Skeletal muscle satellite cell (primary cell): Measurements from ENCODE around the gene CATSPER3.

Source experiments
- H3K27me3 ChIP-seq: 2 replicates; pipeline ENCODE4 v1.7.0; 2013; ENCODE audit warnings: low read length; ENCODE audit not compliant: control insufficient read depth, insufficient read depth
- H3K36me3 ChIP-seq: 2 replicates; pipeline ENCODE4 v1.7.0; 2013; ENCODE audit warnings: mild to moderate bottlenecking, control low read depth, low read length; ENCODE audit not compliant: insufficient read depth
- H3K4me1 ChIP-seq: 2 replicates; pipeline ENCODE4 v1.7.0; 2013; ENCODE audit warnings: low read length; ENCODE audit not compliant: control insufficient read depth, insufficient read depth
- H3K4me2 ChIP-seq: 2 replicates; pipeline ENCODE4 v1.7.0; 2013; ENCODE audit warnings: mild to moderate bottlenecking, low read length
- H3K4me3 ChIP-seq: 2 replicates; pipeline ENCODE4 v1.7.0; 2013; ENCODE audit warnings: low read length
- H3K9ac ChIP-seq: 2 replicates; pipeline ENCODE4 v1.7.0; 2013; ENCODE audit warnings: mild to moderate bottlenecking, low read depth, low read length, moderate library complexity
- H3K9me3 ChIP-seq: replicated peaks from 2 replicates; pipeline ENCODE4 v1.7.0; 2013; ENCODE audit warnings: mild to moderate bottlenecking, control low read depth, low read length

The CATSPER3 gene

DNA sequence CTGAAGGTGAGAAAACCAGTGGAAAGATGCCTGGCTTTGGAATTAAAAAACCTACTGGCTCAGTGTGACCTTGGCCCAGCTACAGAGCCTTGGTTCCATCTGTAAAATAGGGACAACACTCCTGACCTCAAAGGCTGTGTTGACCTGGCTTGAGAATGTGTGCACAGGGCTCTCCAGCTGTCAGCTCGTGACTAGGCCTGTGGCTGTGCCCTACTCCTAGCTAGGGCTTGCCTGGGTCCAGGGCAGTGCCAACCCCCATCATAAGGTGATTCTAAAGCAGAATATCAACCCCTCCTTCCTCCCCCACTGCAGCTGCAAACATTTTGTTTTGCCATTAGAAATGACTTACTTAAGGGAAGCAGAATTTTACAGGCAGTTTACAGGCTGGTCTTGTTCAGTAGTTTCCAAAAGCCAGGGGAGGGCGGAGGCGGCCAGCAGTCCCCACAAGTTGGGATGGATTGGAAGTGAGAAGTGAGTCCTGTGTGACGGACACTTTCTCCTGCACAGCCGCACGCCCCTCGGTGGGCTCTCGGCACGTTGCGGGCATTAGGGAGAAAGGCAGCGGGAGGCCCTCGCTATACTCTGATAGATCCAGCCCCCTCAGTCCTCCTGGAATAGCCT is 59.0 kb downstream of the CATSPER3 start:
- Histone ChIP-seq H3K36me3 (no peaks in the 10 kb centered on the region), H3K4me2 (no peak overlapping the region), H3K27me3 (peaks cover 35% of the 10 kb centered on the region), H3K4me1 (no peaks in the 10 kb centered on the region), H3K4me3 (no peak overlapping the region), H3K9ac (no peak overlapping the region), H3K9me3 (peaks cover 4% of the 10 kb centered on the region)

DNA sequence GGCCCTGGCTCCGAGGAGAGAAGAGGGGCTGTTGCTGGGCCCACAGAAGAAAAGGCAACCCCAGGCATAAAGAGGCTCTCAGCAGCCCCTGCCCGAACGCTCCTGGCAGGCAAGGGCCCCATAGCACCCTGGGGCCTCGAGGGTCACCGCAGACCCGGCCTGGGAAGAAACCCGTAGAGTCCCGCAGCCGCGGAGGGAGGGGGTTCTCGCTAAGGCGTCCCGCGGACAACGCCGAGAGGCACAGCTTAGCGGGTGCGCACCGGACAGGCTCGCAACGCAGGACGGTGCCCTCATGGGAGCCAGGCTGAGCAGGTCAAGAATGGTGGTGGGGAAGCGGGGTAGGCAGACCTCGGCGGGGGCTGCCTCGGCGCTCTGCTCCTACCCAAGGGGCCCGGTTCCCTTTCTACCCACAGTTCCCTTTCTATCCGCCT is 59.6 kb downstream of the CATSPER3 start:
- Histone ChIP-seq H3K36me3 (no peaks in the 10 kb centered on the region), H3K4me3 (no peak overlapping the region), H3K9me3 (peaks cover 4% of the 10 kb centered on the region), H3K4me1 (no peaks in the 10 kb centered on the region), H3K9ac (no peak overlapping the region), H3K4me2 (no peak overlapping the region), H3K27me3 (peaks cover 37% of the 10 kb centered on the region)

DNA sequence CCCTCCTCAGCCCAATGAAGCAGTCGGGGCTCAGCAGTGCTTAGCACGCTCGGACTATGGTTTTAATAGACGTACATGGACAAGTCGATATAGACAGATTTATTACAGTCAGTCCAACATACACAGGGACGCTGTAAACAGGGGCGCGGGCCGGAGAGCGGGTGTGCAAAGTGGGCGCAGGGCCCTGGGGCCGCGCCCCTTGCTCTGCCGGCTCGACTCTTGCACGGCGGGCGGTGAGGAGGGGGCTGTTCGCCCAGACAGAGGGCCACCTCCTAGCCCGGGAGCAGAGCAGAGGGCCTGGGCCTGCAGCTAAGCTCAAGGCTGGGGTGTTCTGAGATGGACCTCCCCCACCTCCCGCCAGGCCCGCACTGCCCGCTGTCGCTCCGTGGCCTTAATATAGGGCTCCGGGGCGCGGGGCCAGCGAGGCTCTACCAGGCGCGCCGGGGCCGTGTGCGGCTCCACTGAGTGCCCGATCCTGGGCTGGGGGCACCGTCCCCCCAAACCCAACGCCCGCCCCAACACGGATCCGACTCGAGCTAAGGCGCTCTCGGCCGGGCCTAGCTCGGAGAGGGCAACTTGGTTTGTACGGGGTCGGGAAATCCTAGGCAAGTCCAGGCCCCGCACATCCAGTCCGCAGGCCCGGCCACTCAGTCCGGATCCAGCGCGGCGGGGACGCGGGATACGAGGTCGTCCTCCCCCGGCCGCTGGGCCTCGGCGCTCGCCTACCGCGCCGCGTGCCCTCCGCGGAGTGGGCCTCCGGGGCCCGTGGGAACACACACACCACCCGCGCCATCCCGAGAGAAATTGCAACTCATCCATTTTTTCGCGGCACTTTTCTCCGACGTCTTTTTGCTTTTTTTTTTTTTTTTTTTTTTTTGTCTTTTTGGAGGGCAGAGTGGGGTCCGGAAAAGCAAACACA is 60.2 kb downstream of the CATSPER3 start:
- Histone ChIP-seq H3K4me3 (no peak overlapping the region), H3K4me2 (no peak overlapping the region), H3K9ac (no peak overlapping the region), H3K9me3 (peaks cover 4% of the 10 kb centered on the region), H3K36me3 (no peaks in the 10 kb centered on the region), H3K4me1 (no peaks in the 10 kb centered on the region), H3K27me3 (peaks cover 36% of the 10 kb centered on the region)

DNA sequence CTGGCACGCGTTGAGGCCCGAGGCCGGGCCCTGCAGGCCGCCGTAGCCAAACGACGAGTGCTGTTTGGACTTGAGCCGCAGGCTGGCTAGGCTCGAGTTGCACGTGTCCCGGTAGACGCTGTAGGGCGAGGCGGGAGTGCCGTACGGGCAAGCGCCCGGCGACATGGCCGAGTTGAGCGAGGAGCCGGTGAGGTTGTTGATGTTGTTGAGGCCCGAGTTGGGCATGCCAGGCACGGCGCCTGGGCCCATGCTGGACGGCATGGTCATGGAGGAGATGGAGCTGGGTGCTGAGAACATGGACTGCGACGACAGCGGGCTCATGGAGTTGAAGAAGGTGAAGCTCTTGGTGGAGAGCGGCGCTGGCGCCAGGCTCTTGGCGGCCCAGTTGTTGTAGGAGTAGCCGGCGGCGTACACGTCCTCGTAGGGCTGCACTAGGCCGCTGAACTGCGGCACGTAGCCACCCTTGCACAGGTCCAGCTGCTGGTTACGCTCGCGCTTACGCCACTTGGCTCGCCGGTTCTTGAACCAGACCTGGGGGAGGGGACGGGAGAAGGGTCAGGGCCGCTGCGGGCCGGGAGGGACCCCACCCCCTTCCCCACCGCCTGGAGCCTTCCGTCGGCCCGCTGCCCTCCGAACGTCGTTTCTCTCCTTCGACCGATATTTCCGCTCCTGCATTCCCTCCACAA is 61.2 kb downstream of the CATSPER3 start:
- H3K9me3 ChIP-seq, result peaks cover 4% of the 10 kb centered on the region
- H3K4me1 ChIP-seq, result peaks cover 2% of the 10 kb centered on the region
- H3K9ac ChIP-seq, result no peak overlapping the region
- no peak overlapping the region for H3K4me3 ChIP-seq
- no peak overlapping the region for H3K4me2 ChIP-seq
- peaks cover 36% of the 10 kb centered on the region for H3K27me3 ChIP-seq
- H3K36me3 ChIP-seq, result no peaks in the 10 kb centered on the region

DNA sequence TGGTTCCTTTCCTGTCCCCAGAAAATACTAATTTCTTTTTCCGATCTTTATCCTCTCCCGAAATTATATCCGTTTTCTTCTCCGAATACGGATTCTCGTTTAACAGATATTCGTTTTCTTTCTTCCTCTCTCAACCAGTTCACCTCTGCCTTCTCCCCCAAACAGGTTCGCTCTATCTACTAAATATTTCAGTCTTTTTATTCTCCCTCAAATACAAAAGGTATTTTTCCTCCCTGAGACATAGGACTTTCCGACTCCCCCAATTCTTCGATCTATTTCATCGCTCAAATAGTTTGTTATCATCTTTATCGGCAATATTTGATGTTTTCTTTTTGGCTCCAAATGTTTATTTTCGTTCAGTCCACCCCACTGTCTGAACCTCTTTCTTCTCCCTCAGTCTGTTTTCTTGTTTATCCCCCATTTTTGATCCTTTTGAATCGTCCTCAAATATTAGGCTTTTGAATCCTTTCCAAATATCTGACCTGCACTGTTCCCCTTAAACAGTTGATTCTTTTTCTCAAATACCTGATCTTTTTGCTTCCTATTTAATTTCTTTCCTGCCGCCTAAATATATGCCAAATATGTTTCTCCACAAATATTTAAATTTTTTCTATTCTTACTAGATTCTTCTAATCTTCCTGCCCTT is 61.9 kb downstream of the CATSPER3 start:
- no peaks in the 10 kb centered on the region for H3K36me3 ChIP-seq
- H3K4me2 ChIP-seq, result no peak overlapping the region
- H3K4me1 ChIP-seq, result peaks cover 2% of the 10 kb centered on the region
- no peak overlapping the region for H3K9ac ChIP-seq
- peaks cover 38% of the 10 kb centered on the region for H3K27me3 ChIP-seq
- no peak overlapping the region for H3K4me3 ChIP-seq
- peaks cover 4% of the 10 kb centered on the region for H3K9me3 ChIP-seq

DNA sequence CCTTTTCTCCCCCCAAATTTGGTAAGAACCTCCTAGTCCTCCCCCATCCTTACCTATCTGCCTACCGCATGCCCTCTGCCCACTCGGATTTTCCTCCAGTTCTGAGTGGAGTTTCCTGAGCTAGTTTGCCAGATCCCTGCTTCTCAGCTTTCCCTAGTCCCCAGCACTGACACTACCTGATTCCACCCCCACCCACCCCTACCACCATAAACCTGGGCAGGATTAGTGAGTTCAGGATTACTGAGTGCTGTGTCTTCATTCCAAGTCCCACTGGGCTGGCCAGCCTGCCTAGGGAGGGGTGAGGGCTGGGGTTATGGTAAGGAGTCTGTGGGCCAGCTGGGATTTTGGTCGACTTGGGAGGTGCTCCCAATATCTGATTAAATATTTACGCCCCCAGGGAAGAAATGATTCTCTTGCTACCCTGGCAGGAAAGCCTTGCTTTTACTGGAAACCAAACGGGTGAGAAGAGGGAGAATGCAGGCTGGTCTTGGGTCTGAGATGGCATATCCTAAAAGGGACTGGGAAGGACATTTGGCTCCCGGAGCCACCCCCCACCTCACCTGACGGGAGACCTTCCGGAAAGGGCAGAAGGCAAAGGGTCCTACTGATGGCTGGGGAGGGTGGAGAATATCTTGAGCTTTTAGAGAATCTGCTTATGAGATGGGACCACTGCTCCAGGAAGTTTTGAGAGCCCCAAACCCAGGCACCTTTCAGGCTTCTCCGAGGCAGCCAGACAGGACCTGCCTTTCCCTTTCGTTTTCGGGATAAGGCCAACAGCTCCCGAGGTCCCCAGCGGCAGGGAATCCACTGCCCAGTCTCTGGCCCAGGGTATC is 62.6 kb downstream of the CATSPER3 start:
- no peak overlapping the region for H3K9ac ChIP-seq
- H3K4me1 ChIP-seq, result peaks cover 2% of the 10 kb centered on the region
- H3K4me2 ChIP-seq, result peak overlapping the region; percentile 27
- no peak overlapping the region for H3K4me3 ChIP-seq
- peaks cover 45% of the 10 kb centered on the region for H3K27me3 ChIP-seq
- H3K36me3 ChIP-seq, result no peaks in the 10 kb centered on the region
- H3K9me3 ChIP-seq, result peaks cover 4% of the 10 kb centered on the region

DNA sequence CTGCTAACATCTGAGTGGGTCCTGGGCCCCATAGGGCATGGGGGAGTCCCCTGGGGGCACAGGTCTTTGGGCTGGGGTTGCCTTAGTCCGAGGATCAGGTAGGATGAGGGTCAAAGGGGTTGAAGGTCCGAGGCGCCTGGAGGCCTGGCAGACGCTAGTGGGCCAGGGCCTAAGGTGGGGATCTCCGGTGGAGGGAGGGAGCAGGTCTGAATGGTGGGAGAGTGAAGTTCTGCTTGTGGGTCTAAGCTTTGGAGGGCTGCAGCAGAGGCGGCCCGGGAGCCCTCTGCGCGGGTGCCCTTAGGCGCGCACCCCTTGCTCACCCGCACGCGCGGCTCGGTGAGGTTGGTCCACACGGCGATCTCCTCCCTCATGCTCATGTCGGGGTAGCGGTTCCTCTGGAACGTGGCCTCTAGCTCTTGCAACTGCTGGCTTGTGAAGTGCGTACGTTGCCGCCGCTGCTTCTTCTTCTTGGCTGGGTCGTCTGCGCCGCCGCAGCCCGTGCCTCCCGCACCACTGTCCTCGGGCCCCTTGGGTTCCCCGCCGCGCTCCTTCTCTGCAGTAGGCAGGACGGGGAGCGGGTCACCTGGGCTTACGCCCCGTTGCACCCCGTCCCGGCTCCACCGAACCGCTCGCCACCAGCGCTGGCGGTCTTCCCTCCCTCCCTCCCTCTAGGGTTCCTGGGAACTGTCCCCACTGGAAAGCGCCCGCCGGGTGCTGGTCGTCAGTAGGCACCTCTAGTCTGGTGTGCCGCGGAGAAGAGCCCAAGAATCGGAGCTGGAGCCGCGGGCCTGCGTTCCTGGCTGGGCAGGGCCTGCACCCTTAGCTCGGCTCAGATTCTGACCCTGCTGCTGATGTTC is 63.5 kb downstream of the CATSPER3 start:
- Histone ChIP-seq H3K4me3 (no peak overlapping the region), H3K4me1 (peaks cover 2% of the 10 kb centered on the region), H3K36me3 (no peaks in the 10 kb centered on the region), H3K4me2 (peak overlapping the region; percentile 27), H3K27me3 (peaks cover 48% of the 10 kb centered on the region), H3K9me3 (peaks cover 4% of the 10 kb centered on the region), H3K9ac (no peak overlapping the region)

DNA sequence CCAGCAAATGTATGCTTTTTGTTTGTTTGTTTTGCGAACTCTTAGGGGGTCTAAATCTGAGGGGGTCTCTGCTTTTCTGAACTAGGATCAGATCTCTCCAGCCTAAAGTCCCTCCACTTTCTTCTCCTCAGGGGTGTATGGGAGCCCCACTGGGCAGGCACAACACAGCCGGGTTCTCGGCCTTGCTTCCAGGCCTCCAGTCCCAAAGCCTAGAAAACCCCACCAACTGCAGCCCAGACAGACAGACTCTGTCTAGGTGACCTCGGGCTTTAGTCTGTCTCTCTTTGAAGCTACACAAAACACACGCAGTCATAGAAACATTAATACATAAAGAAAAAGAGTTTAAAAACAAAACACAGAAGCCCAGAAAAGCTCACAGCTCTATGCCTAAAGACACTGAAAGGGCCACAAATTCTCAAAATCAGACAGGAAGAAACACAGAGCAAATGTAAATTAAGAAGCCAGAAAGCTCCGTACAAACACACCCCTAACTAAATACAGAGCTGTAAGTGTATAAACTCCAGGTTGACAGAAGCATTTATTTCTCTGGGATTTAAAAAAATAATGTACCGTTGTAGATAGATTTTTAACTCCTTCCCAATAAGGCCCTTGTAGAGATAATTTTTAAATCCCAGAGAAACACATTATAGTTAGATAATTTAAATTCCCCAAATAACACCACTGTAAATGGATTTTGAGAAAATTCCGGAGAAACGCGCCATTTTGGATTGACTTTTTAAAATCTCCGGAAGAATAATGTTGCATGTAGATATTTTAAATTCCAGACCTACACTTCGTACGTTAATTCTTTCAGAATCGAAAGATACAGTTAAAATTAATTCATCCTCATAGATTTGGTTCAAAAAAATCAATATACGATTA is 64.3 kb downstream of the CATSPER3 start:
- Histone ChIP-seq H3K9me3 (peaks cover 4% of the 10 kb centered on the region), H3K36me3 (no peaks in the 10 kb centered on the region), H3K4me1 (peaks cover 2% of the 10 kb centered on the region), H3K4me3 (no peak overlapping the region), H3K4me2 (peak overlapping the region; percentile 93), H3K27me3 (peaks cover 57% of the 10 kb centered on the region), H3K9ac (no peak overlapping the region)

DNA sequence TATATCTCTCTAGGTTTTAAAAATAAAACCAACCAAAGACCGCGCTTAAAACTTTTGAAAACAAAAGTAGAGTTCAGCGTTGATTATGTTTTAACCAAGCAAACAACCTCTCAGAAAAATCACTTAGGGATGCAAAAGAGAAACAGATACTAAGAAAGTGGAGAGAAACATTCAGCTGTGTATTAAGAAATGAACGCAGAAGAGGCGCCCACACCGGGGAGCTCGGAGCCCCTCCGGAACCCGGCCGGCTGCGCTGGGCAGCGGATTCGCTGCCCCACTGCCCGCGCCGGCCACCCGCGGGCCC is 64.9 kb downstream of the CATSPER3 start:
- H3K27me3 ChIP-seq, result peaks cover 63% of the 10 kb centered on the region
- peak overlapping the region; percentile 93 for H3K4me2 ChIP-seq
- peaks cover 4% of the 10 kb centered on the region for H3K9me3 ChIP-seq
- H3K36me3 ChIP-seq, result no peaks in the 10 kb centered on the region
- peaks cover 2% of the 10 kb centered on the region for H3K4me1 ChIP-seq
- peak overlapping the region; percentile 57 for H3K9ac ChIP-seq
- H3K4me3 ChIP-seq, result peak overlapping the region; percentile 67
